ENCODE results near the gene BTLA. TPM values are rescaled to one million over a fixed set of nuclear protein-coding genes. Genes with fewer than 3 reads are reported as not detected.
A peak's percentile ranks its signal among the peaks of the same experiment; 100 is the strongest.
"Not testable (repeated sequence)": the region's sequence is repeated elsewhere in the genome, so short reads cannot be mapped to it uniquely, and the experiment has no call there.

BTLA gene
- total RNA-seq, 1 donor from 2014 or later, result not detected

DNA sequence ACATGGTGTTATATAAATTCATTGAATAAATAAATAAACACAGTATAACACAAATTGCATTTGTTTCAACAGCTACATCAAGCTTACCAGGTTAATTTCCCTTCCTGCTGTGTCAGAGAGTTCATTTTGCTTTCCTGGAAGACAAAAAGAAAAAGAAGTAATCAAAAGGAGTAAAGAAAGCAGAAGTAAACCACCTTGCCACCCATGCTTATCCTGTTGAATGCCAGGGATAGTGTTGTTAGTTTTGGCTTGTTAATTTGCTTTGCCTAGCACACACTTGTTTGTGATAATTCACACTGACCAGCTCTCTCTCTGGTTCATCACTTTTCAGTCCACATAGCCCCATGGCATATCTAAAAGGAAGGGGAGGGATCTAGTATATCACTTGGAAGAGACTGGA is 29.6 kb downstream of the BTLA start:
- TF ChIP-seq, protein P1, sequence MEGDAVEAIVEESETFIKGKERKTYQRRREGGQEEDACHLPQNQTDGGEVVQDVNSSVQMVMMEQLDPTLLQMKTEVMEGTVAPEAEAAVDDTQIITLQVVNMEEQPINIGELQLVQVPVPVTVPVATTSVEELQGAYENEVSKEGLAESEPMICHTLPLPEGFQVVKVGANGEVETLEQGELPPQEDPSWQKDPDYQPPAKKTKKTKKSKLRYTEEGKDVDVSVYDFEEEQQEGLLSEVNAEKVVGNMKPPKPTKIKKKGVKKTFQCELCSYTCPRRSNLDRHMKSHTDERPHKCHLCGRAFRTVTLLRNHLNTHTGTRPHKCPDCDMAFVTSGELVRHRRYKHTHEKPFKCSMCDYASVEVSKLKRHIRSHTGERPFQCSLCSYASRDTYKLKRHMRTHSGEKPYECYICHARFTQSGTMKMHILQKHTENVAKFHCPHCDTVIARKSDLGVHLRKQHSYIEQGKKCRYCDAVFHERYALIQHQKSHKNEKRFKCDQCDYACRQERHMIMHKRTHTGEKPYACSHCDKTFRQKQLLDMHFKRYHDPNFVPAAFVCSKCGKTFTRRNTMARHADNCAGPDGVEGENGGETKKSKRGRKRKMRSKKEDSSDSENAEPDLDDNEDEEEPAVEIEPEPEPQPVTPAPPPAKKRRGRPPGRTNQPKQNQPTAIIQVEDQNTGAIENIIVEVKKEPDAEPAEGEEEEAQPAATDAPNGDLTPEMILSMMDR (conservative IDR thresholded peaks at IDR 0.05), result no peak
- Mint-ChIP-seq H3K9me3 (peaks cover 2% of the 10 kb centered on the region), H3K4me1 (peaks cover 23% of the 10 kb centered on the region), H3K27me3 (ENCODE audit: low read depth) (no peaks in the 10 kb centered on the region), H3K4me3 (no peak overlapping the region), H3K36me3 (ENCODE audit: low read depth) (no peaks in the 10 kb centered on the region), H3K27ac (ENCODE audit: unreplicated experiment) (no peak overlapping the region)
- no peak for DNase-seq (ENCODE audit: low read depth, low spot score)

GRCh38 chr3:112467539-112467938 is 31.7 kb downstream of the BTLA start:
- Mint-ChIP-seq H3K4me3 (no peak overlapping the region), H3K9me3 (no peaks in the 10 kb centered on the region), H3K27me3 (ENCODE audit: low read depth) (no peaks in the 10 kb centered on the region), H3K4me1 (peaks cover 37% of the 10 kb centered on the region), H3K36me3 (ENCODE audit: low read depth) (no peaks in the 10 kb centered on the region), H3K27ac (ENCODE audit: unreplicated experiment) (peak overlapping the region; percentile 8)
- TF ChIP-seq, protein P1 (conservative IDR thresholded peaks at IDR 0.05), result no peak
- DNase-seq (ENCODE audit: low read depth, low spot score), result no peak

- TF ChIP-seq, protein P1 (conservative IDR thresholded peaks at IDR 0.05), result no peak
- Mint-ChIP-seq H3K36me3 (ENCODE audit: low read depth) (no peaks in the 10 kb centered on the region), H3K9me3 (no peaks in the 10 kb centered on the region), H3K4me3 (no peak overlapping the region), H3K27ac (ENCODE audit: unreplicated experiment) (peak overlapping the region; percentile 29), H3K4me1 (peaks cover 37% of the 10 kb centered on the region), H3K27me3 (ENCODE audit: low read depth) (no peaks in the 10 kb centered on the region)
- no peak for DNase-seq (ENCODE audit: low read depth, low spot score)
These were observed 33.3 kb downstream of the BTLA start for GRCh38 chr3:112466020-112466419.

- no peaks in the 10 kb centered on the region for H3K36me3 Mint-ChIP-seq (ENCODE audit: low read depth)
- no peaks in the 10 kb centered on the region for H3K27me3 Mint-ChIP-seq (ENCODE audit: low read depth)
These were observed 35.0 kb downstream of the BTLA start for GRCh38 chr3:112464264-112464663.

DNA sequence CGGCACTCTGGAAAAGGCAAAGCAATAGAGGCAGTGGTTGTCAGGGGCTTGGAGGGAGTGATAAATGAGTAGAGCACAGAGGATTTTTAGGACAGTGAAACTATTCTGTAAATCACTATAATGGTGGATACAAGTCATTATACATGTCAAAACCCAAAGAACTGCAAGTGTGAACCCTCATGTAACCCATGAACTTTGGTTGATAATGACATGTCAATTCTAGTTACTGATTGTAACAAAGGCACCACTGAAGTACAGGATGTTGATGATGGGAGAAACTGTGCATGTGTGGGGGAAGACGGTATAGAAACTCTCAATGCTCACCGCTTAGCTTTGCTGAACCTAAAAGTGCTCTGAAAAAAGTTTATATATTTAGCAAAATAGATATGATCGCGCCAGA is 36.0 kb downstream of the BTLA start:
- H3K27ac Mint-ChIP-seq (ENCODE audit: unreplicated experiment), result no peak overlapping the region
- peaks cover 3% of the 10 kb centered on the region for H3K9me3 Mint-ChIP-seq
- no peaks in the 10 kb centered on the region for H3K27me3 Mint-ChIP-seq (ENCODE audit: low read depth)
- H3K4me1 Mint-ChIP-seq, result peaks cover 37% of the 10 kb centered on the region
- H3K36me3 Mint-ChIP-seq (ENCODE audit: low read depth), result no peaks in the 10 kb centered on the region
- DNase-seq (ENCODE audit: low read depth, low spot score), result no peak
- TF ChIP-seq, protein P1 (conservative IDR thresholded peaks at IDR 0.05), result no peak
- H3K4me3 Mint-ChIP-seq, result no peak overlapping the region

More at GRCh38 chr3:112464264-112464663, 35.0 kb downstream of the BTLA start:
- Mint-ChIP-seq H3K4me3 (no peak overlapping the region), H3K27ac (ENCODE audit: unreplicated experiment) (peak overlapping the region; percentile 21), H3K9me3 (peaks cover 2% of the 10 kb centered on the region), H3K4me1 (peaks cover 37% of the 10 kb centered on the region)
- TF ChIP-seq, protein P1 (conservative IDR thresholded peaks at IDR 0.05), result no peak
- no peak for DNase-seq (ENCODE audit: low read depth, low spot score)

DNA sequence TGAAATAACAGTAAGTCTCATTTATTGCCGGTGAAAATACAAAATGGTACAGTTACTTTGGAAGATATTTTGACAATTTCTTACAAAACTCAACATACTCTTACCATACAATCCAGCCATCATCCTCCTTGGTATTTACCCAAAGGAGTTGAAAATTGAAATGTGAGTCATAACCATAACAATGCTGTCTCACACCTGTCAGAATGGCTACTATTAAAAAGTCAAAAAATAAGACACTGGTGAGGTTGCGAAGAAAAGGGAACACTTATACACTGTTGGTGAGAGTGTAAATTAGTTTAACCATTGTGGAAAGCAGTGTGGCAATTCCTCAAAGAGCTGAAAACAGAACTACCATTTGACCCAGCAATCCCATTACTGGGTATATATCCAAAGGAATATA is 37.5 kb downstream of the BTLA start:
- DNase-seq (ENCODE audit: low read depth, low spot score); H3K36me3 Mint-ChIP-seq (ENCODE audit: low read depth); H3K9me3 Mint-ChIP-seq; H3K4me3 Mint-ChIP-seq; H3K27me3 Mint-ChIP-seq (ENCODE audit: low read depth); H3K27ac Mint-ChIP-seq (ENCODE audit: unreplicated experiment): not testable (repeated sequence)
- peaks cover 30% of the 10 kb centered on the region for H3K4me1 Mint-ChIP-seq

Data from neural crest cell (in vitro differentiated cells).